Activated naive CD8-positive, alpha-beta T cell treated with anti-CD3 and anti-CD28 coated beads, Interleukin-2, amount 50 U/mL, for 16 hours (primary cell): ENCODE data around the gene SLC16A5.
"Not testable (repeated sequence)": the region's sequence is repeated elsewhere in the genome, so short reads cannot be mapped to it uniquely, and the experiment has no call there.

ENCODE experiments used
- DNase-seq: peaks from one replicate; pipeline ENCODE4 v3.0.0-alpha.2; 2020; ENCODE audit warnings: low read depth, low spot score

Gene SLC16A5

DNA sequence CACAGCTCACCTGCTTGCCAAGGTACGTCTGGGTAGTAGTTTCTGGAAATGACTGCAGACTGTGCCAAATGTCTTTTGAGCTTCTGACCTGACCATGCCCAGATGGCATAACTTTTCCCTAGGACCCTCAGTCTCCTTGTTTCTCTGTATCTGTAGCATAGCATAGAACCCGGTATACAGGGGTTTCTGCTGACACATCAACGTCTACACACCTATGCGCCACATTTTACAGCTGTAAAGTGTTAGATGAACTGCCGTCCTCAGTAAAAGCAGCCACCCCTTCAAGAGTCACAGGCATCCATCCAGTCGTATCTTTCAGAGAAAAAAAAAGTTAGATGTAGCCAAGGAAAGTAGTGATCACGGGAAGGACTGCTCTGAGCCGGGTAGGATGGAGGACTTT is 23.3 kb upstream of the SLC16A5 start:
- no peak for DNase-seq

DNA sequence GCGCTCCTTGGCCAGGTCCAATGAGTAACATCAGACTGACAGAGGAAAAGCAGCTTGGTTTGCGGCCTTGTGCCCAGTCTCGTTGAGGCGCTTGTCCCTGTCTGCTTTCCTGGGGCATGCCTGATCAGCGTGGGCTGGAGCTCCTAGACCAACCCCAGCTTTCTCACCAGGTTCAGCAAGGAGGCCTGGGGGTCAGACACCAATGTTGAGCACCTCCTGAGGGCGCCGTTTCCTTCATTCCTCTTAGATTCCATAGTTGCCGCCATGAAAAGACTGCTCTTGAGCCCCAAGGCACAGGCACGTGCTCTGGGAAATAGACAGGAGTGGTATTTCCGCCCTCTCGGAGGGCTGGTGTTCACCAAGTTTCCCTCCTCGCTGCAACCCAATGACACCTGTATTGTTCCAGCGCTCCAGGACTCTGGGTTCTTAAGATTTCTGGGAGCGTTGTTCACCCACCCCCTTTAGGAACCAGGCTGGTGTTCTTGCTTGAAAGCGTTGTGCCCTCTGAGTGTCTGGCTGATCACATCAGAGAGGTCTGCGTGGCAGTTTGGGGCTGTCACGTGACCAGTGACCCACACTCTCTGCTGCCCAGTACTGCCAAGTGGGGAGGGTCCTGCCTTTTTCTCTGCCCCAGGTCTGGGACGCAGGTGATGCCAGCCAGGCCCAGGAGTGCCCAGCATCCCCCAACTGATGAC is 22.7 kb upstream of the SLC16A5 start:
- DNase-seq = no peak

DNA sequence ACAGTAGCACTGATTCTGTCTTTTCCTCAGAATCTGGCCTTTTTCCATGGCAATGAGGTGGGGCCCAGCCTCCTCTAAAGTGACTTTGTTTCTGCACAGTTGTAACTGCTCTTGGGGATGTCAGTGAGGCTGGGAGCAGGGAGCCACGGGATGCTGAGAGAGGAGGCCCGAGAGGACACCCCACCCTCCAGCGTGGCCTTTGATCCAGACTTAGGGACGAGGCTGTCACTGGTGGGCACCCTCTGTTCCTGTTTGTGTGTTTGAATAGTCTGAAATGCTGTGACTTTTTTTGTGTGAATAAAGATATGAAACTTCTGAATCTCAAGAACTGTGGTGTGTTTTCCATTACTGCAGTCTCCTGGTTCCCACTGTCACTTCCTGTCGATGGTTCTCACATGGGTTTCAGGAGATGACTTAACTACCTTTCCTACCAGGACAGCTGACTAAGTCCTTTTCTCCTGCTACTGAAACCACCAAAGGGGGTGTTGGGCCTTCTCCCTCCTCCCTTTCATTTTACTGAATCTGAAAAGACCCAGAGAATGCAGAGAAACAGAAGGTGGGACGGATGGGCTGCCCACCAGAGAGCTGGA is 22.1 kb upstream of the SLC16A5 start:
- DNase-seq = no peak

DNA sequence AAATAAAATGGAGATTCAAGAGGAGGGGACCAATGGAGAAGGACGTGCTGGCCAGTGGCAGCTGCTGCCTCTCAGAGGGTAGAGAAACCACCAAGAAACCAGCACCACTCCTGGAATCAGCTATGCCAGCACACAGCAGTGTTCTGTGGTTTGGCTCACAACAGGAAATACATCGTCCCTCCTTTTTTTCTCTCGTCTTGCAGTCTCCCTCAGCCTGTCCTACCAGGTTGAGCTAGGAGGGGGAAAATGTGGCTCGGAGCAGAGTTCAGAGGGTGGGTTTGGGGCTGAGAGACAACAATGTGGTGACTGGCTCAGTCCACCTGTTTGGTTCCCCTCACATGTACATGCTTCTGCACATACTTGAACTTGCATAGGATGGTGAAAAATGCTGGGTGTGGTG is 19.9 kb upstream of the SLC16A5 start:
- DNase-seq = no peak

DNA sequence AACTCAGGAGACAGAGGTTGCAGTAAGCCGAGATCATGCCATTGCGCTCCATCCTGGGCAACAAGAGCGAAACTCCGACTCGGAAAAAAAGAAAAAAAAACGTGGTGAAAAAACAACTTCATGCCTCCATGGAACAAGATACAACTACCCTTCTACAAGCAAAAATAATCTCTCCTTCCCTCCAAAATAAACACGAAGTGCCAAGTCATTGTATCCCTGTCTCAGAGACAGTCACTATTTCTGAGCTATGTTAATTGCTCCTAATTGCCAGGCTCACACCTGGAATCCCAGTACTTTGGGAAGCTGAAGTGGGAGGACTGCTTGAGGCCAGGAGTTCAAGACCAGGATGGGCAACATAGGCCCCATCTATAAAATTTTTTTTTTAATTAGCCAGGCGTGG is 19.0 kb upstream of the SLC16A5 start:
- no peak for DNase-seq

DNA sequence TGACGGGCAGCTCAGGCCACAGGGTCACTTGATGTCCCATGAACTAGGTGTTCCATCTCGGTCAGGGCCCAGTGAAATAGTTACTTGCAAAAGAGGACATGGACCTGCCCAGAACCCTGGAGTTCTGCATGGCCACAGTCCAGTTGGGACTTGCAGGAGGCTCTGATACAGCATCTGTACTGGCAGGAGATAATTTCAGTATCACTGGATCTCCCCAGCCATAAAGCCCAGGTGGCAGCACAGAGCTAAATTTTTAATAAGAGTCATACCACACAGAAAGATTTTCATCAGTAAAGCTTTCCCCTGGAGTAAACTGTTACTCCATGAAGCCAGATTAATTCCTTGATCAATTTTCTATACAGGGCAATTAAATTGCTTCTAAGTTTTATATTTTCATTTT is 18.0 kb upstream of the SLC16A5 start:
- DNase-seq = no peak

DNA sequence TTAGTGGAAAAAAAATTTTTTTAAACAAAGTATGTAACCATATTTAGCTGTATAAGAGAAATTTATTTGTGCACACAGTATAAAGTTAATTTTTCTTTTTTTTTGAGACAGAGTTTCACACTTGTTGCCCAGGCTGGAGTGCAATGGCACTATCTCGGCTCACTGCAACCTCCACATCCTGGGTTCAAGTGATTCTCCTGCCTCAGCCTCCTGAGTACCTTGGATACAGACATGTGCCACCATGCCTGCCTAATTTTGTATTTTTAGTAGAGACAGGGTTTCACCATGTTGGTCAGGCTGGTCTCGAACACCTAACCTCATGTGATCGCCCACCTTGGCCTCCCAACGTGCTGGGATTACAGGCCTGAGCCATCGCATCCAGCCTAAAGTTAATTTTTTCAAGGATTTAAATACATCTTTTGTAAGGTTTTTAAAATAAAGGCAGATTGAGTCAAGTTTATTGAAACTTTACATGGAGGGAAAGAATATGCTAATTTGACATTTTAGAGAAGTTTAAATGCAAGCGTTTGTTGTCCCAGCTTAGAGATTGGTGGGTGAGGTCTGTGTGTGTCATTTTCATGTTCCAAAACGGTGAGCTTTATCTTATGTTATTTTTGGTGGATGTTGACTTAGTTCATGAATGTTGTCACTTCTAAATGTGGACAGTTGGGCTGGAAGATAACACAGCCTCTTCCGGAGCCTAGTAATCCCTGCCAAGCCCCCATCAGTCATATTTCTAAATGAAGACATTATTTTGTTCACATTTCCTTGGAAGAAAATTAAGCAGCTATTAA is 16.1 kb upstream of the SLC16A5 start:
- not testable (repeated sequence) for DNase-seq

DNA sequence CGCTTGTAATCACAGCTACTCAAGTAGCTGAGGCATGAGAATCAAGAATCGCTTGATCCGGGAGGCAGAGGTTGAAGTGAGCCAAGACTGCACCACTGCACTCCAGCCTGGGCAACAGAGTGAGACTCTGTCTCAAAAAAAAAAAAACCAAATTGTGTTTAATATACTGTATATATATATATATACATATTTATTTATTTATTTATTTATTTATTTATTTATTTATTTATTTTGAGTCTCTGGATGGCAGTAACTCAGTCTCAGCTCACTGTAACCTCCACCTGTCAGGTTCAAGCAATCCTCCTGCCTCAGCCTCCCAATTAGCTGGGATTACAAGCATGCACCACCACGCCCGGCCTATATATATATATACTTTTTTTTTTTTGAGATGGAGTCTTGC is 14.8 kb upstream of the SLC16A5 start:
- DNase-seq = not testable (repeated sequence)

DNA sequence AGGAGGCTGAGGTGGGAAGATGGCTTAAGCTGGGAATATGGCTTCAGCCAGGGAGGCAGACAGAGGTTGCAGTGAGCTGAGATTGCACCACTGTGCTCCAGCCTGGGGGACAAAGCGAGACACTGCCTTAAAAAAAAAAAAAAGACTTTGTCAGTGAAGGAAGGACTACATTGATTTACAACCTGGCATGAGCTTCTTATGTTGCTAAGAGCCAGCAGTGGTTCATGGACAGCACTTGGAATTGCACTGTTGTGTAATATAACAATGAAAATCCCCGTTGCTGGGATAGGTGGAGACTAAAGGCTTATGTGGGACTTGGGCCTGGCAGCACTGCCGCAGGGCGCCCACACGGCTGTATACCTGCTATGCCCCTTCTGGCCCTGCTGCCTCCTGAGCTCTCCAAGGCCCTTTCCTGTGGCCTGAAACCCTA is 14.1 kb upstream of the SLC16A5 start:
- no peak for DNase-seq

DNA sequence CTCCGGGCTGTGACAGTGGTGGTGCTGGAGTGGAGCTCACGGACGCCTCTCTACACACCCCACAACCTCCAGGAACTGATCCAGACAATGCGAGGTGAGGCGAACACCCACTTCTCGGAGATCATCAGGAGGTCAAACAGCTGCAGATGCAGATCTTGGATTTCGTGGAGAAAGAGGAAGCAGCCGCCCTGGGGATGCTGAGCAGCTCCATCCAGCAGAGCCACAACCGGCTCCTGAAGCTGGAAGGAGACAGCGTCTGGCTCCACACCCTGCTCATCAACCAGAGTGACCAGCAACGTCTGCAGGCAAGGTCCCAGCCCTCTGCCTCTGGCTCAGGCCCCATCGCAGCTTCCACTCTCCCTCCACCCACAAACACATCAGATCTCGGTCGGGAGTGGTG is 13.2 kb upstream of the SLC16A5 start:
- DNase-seq = no peak

DNA sequence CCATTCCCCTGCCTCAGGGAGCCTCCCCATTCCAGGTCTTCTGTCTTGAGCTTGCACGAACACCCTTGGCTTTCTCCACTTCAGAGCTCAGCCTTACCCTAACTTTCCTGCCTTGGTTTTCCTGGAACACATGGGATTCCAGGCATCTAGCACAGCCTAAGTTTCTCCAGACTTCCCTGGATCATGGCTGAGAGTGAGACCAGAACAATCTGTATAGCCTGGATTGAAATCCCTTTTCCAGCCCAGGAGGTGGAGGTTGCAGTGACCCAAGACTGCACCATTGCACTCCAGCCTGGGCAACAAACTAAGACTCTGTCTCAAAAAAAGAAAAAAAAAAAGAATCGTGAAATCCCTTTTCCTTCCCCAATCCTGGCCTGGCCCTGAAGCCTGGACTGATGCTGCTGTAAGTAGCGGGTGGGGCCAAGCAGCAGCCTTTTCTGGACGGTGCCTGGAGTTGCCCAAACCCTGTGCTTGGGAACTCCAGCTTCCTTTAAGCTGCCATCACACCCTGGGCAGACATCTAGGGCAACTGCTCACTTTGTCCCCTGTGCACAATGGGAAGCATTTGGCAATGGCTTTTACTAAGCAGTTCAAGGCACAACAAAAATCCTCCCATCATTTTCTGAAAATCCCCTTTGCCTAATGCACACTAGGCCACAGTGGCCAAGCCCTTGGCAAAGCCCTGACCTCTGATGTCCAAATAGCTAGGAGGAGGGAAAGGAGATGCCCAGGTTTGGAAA is 12.0 kb upstream of the SLC16A5 start:
- no peak for DNase-seq

DNA sequence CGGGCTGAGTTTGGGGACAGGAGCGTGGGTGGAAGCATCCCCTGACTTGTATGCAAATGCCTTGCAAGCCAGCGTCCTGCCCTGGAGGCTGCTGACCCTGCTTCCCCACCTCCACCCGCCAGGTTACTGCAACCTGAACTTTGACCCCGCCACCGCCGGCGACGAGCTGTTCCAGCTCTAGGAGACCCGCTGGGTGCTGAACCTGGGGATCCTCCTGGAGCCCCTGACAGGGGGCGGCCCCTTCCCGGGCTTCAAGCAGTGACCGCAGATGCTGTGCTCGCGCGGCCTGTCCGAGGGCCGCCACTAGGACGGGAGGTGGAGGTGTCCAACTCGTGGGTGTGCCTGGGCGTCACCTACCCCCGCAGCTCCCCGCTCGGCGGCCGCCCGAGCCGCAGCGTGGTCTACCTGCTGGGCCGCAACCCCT is 10.7 kb upstream of the SLC16A5 start:
- no peak for DNase-seq

DNA sequence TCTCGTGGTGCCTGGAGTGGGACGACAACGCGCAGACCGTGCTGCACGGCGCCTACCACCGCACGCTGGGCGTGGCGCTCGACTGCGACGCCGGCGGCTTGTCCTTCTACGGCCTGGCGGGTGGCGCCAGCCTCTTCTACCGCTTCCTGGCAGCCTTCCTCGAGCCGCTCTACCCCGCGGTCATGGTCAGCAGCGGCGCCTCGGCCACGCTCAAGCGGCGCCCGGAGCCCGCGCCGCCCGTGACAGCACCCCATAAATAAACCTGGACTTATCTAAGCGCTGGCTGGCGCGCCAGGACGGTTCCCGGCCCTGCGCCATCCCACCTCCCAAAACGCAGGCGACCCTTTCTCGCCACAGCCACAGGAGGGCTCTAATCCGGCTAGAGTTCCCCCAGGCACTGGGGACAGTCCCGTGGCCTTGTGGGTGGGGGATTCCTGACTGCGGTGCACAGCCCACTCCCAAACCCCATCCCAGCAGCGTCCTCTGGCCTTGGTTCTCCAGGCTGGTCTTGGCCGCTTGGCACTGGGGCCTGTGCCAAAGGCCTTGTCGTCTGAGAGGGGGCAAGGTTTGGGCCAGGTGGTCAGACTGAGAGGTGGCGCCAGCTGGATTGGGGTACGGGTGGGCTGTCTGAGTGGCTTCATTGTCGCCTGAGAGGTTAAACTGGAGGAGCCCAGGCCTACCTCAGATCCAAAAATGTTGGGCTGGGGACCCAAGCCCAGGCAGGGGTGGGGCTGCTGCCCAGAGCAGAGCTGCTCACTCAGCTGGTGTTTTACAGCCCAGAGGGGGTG is 10.1 kb upstream of the SLC16A5 start:
- DNase-seq = no peak

DNA sequence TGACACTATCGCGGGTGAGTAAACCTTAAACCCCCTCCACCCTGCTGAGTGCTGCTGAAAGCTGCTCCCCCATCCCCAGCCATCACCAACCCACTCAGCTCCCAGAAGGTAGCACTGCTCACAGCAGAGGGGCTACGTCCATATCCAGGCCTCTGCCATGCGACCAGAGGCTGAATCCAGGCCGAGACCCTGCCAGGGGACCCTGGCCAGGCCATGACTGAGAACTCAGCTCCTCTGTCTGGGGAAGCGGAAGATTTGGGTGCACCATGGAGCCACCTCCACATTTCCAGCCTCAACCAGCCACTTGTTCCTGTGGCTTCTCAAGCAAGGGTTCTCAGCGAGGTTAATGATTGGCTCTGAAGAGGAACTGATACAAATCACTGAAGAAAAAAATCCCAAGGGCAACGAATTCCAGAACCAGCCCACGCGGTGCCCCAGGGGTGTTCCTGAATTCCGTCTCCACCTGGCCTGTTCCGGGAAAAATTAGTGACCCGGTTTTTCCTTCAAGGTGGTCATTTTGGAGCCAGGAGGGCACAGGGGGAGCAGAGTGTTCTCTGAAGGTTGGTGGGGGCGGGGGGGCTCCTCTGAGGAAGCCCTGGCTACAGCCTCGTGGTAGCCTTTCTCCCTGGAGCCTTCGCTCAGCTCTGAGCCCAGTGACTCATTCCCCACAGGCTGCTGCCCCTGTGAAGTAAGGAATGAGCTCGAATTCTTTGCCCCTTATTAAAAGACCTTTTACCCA is 9.3 kb upstream of the SLC16A5 start:
- no peak for DNase-seq

DNA sequence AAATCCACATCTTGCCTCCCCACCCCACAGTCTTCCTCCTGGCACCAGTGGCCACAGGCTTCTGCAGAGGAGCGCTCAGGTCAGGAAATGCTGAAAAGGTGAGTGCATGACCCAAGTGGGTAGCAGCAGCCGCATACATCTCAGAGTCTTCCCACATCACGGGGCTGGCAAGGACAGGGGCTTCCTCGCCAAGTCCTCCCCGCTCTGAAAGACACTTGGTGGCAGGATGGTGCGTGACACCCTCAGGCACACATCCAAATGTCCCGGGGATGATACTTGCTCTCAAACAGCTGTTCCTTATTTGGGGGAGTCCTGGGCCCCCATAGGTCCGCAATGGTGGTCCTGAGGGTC is 8.8 kb upstream of the SLC16A5 start:
- DNase-seq = no peak

DNA sequence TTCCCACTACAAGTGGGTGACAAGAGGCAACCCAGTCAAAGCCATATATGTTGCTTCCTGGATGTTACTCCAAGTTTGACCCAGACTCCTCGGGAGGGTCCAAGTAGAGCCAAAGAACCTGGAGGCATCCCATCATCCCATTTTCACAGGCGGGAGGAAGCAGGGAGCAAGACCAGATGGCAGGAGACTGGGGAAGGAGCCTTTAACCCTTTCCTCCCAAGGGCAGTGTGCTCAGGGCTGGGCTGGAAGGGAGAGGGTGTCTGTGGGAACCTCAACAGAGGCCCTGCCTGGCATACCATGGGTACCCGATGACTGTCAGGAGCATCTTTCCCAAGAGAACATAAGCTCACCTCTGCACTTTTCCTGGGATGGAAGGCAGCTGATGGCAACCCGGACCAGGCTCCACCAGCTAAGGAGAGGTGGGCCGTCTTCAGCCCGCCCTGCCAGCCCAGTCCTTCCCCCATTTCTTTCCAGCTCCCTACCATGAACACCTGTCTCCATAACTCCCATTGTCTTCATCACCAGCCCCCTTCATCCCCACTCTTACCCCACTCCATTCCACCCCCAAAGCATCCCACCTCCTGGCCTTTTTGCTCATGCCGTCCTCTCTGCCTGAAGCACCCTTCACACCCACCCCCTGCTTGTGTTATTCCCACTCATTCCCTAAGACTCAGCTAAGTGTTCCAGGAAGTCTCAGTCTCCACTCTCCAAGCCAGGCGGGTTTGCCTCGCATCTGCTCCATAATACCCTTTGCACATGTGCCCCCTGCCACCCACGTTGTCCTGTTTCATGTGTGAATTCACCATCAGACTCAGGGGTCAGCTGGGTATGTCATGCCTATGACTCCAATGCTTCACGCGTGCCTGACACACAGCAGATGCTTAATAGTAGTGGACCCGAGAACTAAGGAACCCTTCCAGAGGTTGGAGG is 5.9 kb upstream of the SLC16A5 start:
- no peak for DNase-seq

DNA sequence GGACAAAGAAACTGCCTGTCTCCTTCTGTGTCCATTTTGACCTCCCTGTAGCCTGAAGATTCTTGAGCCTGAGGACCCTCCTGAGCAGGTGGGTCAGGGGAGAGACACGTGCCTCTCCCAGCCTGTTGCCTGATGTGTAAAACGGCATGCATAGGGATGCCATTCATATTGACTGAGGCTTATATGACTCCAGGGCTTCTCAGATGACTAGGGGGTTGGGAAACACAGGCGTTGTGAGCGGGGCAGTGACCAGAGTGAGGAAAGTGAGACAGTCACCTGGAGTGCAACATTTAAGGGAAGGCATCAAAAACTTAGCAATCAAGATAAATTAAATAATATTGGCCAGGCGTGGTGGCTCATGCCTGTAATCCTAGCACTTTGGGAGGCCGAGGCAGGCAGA is 5.1 kb upstream of the SLC16A5 start:
- no peak for DNase-seq

DNA sequence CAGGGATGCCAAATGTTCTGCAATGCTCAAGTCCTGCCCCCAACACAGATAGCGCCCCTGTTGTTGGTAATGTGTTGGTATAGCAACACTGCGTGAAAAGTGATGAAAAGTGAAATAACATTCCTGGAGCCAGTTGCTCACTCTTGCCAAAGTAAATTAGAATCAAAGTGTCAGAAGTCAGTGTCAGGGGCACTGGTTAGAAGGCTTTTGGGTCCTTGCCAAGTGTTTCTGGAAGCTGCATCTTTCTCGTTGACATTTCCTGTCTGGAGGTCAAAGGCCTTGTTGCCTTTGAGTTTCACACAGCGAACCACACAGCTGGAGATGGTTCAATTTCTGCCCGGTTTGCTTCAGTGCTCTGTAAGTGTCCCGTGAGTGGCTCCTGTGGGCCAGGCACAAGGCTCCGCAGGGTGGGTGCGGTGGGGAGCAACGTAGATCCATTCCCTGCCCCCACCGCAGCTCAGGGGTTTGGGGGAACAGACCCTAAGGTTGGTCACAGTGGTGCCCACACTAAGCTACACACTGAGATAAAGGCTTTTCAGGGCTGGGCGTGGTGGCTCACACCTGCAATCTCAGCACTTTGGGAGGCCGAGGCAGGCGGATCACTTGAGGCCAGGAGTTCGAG is 3.6 kb upstream of the SLC16A5 start:
- DNase-seq = no peak

DNA sequence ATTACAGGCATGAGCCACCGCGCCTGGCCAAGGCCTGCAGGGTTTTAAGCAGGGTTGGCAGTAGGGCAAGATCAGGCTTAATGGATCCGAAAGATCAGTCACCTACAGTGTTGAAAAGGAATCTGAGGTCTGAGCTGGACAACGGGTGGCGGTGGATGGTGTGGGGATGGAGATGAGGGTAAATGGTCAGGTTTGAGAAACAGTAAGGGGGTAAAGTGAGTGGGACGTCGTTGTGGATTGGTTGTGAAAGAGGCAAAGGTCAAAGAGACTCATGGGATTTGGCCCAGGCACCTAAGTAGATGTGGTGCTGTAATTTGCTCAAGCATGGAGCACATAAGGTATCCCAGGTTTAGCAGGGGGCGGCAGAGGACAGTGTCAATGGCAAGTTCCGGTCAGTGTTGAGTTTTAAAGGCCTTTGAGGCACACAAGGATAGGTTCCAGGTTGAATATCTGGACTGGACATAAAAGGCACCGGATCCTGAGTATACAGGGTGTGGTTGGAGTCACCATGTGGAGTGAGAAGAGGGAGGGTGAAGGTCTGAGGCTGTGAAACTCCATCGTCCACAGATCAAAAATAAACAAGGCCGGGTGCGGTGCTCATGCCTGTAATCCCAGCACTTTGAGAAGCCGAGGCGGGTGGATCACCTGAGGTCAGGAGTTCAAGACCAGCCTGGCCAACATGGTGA is 1.1 kb upstream of the SLC16A5 start:
- no peak for DNase-seq
